ENCODE data around the gene PPP6R3.
"Not testable (repeated sequence)": the region's sequence is repeated elsewhere in the genome, so short reads cannot be mapped to it uniquely, and the experiment has no call there.

The PPP6R3 gene

DNA sequence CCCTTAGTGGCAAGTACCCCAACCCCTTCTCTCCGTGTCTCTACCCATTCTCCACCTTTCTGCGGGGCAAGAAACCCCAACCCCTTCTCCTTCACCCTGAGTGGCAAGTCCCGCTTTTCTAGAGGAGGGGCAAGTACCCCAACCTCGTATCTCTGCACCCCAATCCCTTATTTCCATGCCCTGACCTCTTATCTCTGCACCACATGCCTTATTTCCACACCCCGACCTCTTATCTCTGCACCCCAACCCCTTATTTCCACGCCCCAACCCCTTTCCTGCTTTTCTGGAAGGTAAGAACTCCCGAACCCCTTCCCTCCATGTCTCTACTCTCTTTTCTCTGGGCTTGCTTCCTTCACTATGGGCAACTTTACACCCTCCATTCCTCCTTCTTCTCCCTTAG is 174.1 kb downstream of the PPP6R3 start:
- not testable (repeated sequence) for DNase-seq (ENCODE audit: low spot score); H3K27ac Mint-ChIP-seq; H3K9me3 Mint-ChIP-seq; H3K27me3 Mint-ChIP-seq (ENCODE audit: low read depth); H3K4me1 Mint-ChIP-seq (ENCODE audit: low read depth); H3K36me3 Mint-ChIP-seq (ENCODE audit: low read depth); H3K4me3 Mint-ChIP-seq

DNA sequence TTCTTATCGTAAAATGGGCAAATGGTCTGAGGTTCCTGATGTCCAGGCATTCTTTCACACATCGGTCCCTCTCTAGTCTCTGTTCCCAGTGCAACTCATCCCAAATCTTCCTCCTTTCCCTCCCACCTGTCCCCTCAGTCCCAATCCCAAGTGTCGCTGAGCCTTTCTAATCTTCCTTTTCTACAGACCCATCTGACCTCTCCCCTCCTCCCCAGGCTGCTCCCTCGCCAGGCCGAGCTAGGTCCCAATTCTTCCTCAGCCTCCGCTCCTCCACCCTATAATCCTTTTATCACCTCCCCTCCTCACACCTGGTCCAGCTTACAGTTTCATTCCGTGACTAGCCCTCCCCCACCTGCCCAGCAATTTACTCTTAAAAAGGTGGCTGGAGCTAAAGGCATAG is 174.6 kb downstream of the PPP6R3 start:
- not testable (repeated sequence) for DNase-seq (ENCODE audit: low spot score)

DNA sequence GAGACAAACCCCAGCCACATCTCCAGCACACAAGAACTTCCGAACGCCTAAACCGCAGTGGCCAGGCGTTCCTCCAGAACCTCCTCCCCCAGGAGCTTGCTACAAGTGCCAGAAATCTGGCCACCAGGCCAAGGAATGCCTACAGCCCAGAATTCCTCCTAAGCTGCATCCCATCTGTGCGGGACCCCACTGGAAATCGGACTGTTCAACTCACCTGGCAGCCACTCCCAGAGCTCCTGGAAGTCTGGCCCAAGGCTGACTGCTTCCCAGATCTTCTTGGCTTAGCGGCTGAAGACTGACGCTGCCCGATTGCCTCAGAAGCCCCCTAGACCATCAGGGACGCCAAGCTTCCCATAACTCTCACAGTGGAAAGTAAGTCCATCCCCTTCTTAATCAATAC is 175.3 kb downstream of the PPP6R3 start:
- not testable (repeated sequence) for H3K9me3 Mint-ChIP-seq; DNase-seq (ENCODE audit: low spot score); H3K36me3 Mint-ChIP-seq (ENCODE audit: low read depth); H3K4me1 Mint-ChIP-seq (ENCODE audit: low read depth); H3K27ac Mint-ChIP-seq; H3K4me3 Mint-ChIP-seq; H3K27me3 Mint-ChIP-seq (ENCODE audit: low read depth)

More for the DNA sequence above, 174.6 kb downstream of the PPP6R3 start:
- not testable (repeated sequence) for H3K27me3 Mint-ChIP-seq (ENCODE audit: low read depth); H3K4me3 Mint-ChIP-seq; H3K4me1 Mint-ChIP-seq (ENCODE audit: low read depth); H3K27ac Mint-ChIP-seq; H3K9me3 Mint-ChIP-seq; H3K36me3 Mint-ChIP-seq (ENCODE audit: low read depth)

DNA sequence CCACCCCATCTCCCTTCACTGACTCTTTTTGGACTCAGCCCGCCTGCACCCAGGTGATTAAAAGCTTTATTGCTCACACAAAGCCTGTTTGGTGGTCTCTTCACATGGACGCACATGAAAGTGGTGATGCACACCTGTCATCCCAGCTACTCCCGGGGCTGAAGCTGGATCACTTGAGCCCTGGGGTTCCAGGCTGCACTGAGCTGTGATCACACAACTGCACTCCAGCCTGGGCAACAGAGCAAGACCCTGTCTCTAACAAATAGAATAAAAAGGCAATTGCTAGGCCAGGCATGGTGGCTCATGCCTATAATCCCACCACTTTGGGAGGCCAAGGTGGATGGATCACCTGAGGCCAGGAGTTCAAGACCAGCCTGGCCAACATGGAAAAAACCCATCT is 178.8 kb downstream of the PPP6R3 start:
- not testable (repeated sequence) for DNase-seq (ENCODE audit: low spot score); H3K4me3 Mint-ChIP-seq; H3K36me3 Mint-ChIP-seq (ENCODE audit: low read depth); H3K27ac Mint-ChIP-seq; H3K27me3 Mint-ChIP-seq (ENCODE audit: low read depth); H3K9me3 Mint-ChIP-seq; H3K4me1 Mint-ChIP-seq (ENCODE audit: low read depth)

DNA sequence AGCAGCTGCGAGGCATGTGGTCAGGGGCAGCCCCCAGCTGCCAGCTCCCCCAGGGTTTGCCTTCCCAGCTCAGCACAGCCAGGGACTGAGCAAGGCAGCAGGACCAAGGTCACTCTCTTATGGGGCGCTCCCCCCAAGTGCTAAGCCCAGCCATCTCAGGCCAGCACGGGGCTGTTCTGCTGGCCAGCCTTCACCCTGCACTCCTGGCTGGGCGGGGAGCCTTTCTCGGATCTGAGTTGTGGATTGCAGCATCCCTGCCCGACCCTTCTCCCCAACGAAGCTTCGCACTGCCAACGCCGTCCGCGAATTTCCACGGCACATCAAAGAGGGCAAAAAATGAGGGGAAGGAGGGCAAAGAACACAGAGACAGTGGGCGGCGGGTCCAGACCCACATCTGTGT is 181.3 kb downstream of the PPP6R3 start:
- DNase-seq (ENCODE audit: low spot score): no peak
- Mint-ChIP-seq H3K4me1 (ENCODE audit: low read depth) (no peaks in the 10 kb centered on the region), H3K27me3 (ENCODE audit: low read depth) (peaks cover 13% of the 10 kb centered on the region), H3K27ac (no peak overlapping the region), H3K9me3 (peaks cover 11% of the 10 kb centered on the region), H3K4me3 (no peak overlapping the region), H3K36me3 (ENCODE audit: low read depth) (no peaks in the 10 kb centered on the region)

DNA sequence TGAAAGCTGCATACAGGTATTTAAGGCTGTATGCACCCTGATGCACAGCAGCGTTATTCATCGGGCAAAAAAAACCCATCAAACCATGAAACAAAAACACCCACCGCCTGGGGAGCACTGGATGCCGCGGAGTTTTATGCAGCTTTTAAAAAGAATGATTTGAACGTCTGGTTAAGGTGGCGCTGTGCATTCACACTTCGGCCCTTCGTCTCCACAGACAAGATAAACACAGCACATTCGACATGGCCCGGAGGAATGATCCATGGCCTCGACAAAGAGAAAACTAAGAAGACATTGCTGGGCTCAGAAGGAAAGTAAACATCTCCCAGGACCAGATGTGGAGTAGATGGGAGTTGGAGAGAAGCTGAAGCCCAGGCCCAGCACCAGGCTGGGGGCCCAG is 183.0 kb downstream of the PPP6R3 start:
- Mint-ChIP-seq H3K9me3 (peaks cover 16% of the 10 kb centered on the region), H3K36me3 (ENCODE audit: low read depth) (no peaks in the 10 kb centered on the region), H3K4me3 (no peak overlapping the region), H3K27me3 (ENCODE audit: low read depth) (peaks cover 9% of the 10 kb centered on the region), H3K4me1 (ENCODE audit: low read depth) (no peaks in the 10 kb centered on the region), H3K27ac (no peak overlapping the region)
- no peak for DNase-seq (ENCODE audit: low spot score)

DNA sequence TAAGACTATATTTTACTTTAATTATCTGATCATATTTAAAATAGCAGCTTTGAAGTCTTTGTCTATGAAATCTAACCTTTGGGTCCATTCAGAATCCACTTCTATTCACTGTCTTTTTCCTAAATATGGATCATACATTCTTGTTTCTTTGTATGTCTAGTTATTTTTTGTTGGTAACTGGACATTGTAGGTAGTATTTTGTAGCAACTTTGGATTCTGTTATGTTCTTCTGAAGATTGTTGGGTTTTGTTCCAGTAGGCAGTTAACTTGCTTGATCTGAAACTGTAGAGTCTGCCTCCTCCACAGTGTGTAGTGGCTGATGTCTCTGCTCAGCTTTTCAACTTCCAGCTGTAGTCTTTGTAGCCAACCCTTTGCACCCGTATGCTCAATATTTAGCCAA is 186.3 kb downstream of the PPP6R3 start:
- Mint-ChIP-seq H3K9me3 (peaks cover 16% of the 10 kb centered on the region), H3K4me1 (ENCODE audit: low read depth) (no peaks in the 10 kb centered on the region), H3K4me3 (no peak overlapping the region), H3K27ac (no peak overlapping the region), H3K36me3 (ENCODE audit: low read depth) (no peaks in the 10 kb centered on the region), H3K27me3 (ENCODE audit: low read depth) (peaks cover 12% of the 10 kb centered on the region)
- DNase-seq (ENCODE audit: low spot score): no peak

DNA sequence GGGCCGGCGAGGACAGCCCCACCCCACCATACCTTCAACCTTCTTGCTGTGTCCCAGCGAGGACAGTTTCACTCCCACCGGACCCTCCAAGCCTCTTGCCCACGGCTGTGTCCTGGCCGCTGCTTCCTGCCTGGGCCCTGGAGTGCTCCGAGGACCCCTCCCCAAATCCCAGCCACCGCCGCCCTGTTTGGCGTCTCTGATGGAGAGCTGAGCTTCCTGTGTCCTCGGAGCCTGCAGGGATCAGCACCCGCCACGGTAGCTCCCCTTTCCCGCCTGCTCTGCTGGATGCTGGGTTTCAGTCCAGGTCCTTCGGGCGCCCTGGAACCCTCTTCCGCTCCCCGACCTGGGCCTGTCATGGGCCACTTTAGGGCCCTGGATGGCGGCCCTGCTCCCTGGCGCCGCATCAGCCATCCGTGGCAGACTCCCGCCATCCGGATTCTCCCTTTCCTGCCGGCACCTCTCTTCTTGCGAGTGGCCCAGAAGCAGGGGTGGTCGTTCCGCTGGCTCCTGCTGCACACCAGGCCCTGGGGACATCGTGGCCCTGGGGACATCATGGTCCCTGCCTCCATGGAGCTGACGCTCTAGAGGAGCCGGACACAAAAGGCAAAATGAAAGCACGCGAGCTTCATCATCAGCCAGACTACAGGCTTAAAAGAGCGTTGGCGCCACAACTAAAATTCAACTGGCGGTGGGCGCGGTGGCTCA is 189.5 kb downstream of the PPP6R3 start:
- Mint-ChIP-seq H3K4me3 (no peak overlapping the region), H3K27me3 (ENCODE audit: low read depth) (peaks cover 9% of the 10 kb centered on the region)

DNA sequence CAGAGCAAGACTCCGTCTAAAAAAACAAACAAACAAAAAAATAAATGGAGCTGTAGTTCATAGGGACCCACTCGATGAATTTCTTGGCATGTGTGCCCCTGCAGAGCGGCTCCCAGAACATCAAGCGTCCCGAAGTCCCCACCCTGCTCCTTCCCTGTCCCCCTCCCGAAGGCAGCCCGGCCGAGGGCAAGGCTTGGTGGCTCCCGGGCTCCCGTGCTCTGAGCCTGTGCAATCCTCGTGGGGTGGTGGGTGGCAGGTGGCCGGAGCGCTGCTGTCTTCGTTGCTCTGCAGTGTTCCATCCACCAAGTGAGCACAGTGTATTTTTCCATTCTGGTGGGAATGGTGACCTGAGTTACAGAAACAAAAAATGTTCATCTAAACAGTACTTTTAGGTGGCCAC is 190.2 kb downstream of the PPP6R3 start:
- Mint-ChIP-seq H3K9me3 (peaks cover 13% of the 10 kb centered on the region), H3K4me1 (ENCODE audit: low read depth) (no peaks in the 10 kb centered on the region), H3K27me3 (ENCODE audit: low read depth) (peaks cover 9% of the 10 kb centered on the region), H3K27ac (no peak overlapping the region), H3K4me3 (no peak overlapping the region), H3K36me3 (ENCODE audit: low read depth) (no peaks in the 10 kb centered on the region)
- DNase-seq (ENCODE audit: low spot score): no peak

More for the DNA sequence above, 189.5 kb downstream of the PPP6R3 start:
- no peak overlapping the region for H3K27ac Mint-ChIP-seq
- no peaks in the 10 kb centered on the region for H3K36me3 Mint-ChIP-seq (ENCODE audit: low read depth)
- no peaks in the 10 kb centered on the region for H3K4me1 Mint-ChIP-seq (ENCODE audit: low read depth)
- no peak for DNase-seq (ENCODE audit: low spot score)
- H3K9me3 Mint-ChIP-seq: peaks cover 13% of the 10 kb centered on the region

DNA sequence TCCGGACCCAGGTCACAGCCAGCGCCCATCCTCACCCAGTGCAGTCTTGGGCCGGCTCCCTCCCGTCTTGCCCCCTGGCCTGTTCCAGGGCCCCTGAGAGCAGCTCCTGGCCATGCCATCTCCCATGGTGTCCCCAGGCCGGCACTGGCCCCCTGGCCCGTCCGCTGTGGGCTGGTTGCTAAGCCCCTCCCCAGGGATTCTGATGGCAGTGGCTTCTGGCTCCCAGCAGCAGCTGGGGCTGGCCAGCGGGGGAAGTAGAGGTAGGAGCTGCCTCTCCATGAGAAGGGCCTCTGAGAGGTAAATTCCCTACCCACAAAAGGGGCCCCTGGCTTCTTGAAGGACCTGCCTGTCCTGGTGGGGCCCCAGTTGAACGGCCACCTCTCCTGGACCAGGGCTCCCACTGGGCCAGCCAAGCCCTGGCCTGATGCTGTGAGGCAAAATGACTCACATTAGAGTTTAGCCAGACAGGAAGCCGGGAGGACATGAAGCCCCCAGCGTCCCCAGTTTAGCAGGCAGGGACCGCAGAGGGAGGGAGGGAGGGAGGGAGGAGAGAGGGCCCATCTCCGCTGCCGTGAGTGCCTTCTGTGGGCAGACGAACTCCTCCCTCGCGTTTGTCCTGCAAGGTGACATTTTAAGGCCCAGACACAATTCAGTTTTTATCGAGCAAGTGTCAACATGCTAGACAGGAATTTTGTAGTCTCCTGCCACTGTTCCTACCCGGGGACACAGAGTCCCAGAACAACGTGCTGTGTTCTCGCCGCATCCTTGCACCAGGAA is 190.8 kb downstream of the PPP6R3 start:
- peaks cover 5% of the 10 kb centered on the region for H3K27me3 Mint-ChIP-seq (ENCODE audit: low read depth)
- no peak for DNase-seq (ENCODE audit: low spot score)
- H3K9me3 Mint-ChIP-seq: peaks cover 8% of the 10 kb centered on the region
- H3K4me1 Mint-ChIP-seq (ENCODE audit: low read depth): no peaks in the 10 kb centered on the region
- H3K27ac Mint-ChIP-seq: no peak overlapping the region
- H3K4me3 Mint-ChIP-seq: no peak overlapping the region
- no peaks in the 10 kb centered on the region for H3K36me3 Mint-ChIP-seq (ENCODE audit: low read depth)

DNA sequence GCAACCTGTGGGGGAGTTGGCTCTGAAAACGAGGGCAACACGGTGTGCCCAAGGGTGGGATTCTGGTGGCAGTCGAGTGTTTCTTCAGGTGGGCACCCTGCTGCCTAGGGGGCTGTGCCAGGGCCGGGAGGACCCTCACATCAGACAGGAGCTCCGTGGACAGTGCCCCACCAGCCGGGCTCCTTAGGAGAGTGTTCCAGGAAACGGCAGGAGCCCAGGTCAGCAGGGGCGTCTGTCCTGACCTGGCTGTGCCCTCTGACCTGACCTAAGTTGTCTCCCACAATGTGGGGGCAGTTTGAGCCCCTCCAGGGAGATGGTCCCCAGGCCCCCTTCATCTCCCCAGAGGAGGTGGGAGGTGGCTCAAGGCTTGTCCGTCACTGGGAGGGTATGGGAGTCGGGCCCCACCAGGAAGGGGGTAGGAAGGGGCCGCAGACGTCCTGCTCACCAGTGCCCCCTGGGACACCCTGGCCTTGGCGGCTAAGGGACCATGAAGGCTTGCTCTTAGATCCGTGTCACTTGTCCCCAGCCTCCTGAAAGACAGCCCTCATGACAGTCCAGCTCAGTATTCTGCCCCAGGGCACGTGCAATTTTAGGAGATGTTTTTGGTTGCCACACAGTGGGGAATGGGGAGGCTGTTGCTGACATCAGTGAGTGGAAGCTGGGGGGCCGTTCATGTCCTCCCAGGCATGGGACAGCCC is 191.6 kb downstream of the PPP6R3 start:
- no peaks in the 10 kb centered on the region for H3K4me1 Mint-ChIP-seq (ENCODE audit: low read depth)
- H3K27ac Mint-ChIP-seq: no peak overlapping the region
- no peak overlapping the region for H3K4me3 Mint-ChIP-seq
- no peak for DNase-seq (ENCODE audit: low spot score)
- no peaks in the 10 kb centered on the region for H3K36me3 Mint-ChIP-seq (ENCODE audit: low read depth)
- peaks cover 4% of the 10 kb centered on the region for H3K9me3 Mint-ChIP-seq
- peaks cover 3% of the 10 kb centered on the region for H3K27me3 Mint-ChIP-seq (ENCODE audit: low read depth)

DNA sequence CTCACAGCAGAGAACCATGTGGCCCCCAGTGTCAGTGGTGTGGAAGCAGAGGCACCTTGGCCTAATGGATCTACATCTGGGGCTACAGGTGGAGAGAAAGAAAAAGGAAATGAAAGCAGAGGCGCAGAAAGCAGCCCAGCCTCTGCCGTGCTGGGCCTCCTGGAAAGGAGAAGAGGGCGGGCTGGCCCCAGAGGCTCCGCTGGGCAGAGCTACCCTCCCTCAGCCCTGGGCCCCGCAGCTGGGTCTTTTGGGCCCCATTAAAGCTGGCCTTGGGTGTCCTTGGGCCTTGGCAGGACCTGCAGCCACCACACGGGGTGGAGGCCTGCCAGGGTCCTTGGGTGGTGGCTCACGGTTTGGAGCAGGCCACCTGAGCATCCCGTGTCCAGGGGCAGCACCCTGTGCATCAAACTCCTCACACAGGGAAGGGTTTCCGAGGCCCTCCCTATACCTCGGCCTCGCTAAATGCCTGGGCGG is 192.2 kb downstream of the PPP6R3 start:
- Mint-ChIP-seq H3K4me3 (no peak overlapping the region), H3K9me3 (no peaks in the 10 kb centered on the region), H3K36me3 (ENCODE audit: low read depth) (no peaks in the 10 kb centered on the region), H3K27me3 (ENCODE audit: low read depth) (peaks cover 3% of the 10 kb centered on the region), H3K4me1 (ENCODE audit: low read depth) (no peaks in the 10 kb centered on the region), H3K27ac (no peak overlapping the region)
- no peak for DNase-seq (ENCODE audit: low spot score)

DNA sequence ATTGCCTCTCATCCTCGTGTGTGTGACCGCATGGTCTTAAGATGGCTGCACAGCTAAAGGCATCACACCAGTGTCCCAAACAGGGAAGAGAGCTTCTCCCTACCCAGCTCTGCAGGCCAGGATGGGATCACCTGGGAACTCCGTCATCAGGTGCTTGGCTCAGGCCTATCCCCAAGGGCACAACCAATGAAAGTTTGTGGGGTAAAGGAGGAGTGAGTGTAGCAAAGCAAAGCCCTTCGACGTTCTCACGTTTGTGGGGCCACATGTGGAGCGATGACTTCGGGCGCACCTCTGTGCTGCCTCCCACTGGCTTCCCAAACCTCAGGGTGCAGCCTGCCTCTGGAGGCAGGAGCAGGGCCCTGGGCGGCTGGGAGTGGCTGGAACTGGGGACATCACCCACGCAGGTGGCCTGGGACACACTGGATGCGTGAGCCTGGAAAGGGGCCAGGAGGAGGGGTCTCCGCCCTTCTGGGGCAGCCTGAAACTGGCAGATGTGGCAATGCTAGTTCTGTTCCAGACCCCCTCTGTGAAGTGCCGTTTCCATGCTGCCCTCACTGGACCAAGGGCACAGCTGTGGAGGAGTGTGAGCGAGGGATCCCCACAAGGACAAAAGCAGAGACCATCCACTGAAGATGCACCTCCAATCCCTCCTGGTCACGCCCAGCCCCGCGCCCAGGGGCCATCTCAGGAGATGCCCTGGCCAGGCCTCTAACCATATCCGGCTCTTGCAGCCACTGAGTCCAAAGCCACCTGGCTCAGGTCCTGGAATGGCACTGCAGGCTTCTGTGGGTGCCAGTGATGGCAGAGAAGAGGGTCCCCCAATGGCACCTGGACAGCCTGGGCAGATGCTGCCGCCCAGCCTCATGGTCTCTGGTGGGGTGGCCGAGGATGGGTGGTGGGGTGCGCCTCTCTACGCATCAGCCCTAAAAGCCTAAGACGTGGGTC is 193.2 kb downstream of the PPP6R3 start:
- peaks cover 3% of the 10 kb centered on the region for H3K27me3 Mint-ChIP-seq (ENCODE audit: low read depth)
- no peaks in the 10 kb centered on the region for H3K36me3 Mint-ChIP-seq (ENCODE audit: low read depth)
- H3K27ac Mint-ChIP-seq: no peak overlapping the region
- DNase-seq (ENCODE audit: low spot score): no peak
- H3K4me3 Mint-ChIP-seq: no peak overlapping the region
- no peaks in the 10 kb centered on the region for H3K9me3 Mint-ChIP-seq
- H3K4me1 Mint-ChIP-seq (ENCODE audit: low read depth): no peaks in the 10 kb centered on the region

All from T-helper 2 cell treated with Interferon-gamma antibody and Interleukin-4, amounts not matched to agents 5 μg/mL and 100 μg/mL, for 36 hours (primary cell).